Measurements from ENCODE around the gene NFX1.
"Not testable (repeated sequence)": the region's sequence is repeated elsewhere in the genome, so short reads cannot be mapped to it uniquely, and the experiment has no call there.

DNA sequence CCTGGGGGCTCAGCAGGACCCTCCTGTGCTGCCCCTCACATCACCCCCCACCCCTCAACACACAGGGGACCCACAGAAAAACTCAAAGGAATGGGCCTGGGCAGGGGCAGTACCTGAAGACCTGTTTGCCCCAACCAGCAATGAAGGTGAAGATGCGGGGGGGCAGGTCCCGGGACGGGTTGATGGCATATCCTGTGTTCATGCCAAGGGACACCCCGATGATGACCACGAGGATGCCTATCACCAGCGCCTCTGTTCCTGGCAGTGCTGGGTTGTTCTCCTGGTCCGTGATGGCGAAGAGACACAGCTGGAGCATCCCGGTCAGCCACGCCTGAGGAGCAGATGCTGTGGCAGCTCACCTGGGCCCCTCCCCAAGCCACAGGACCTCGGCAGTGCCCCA lies 95.2 kb downstream of the NFX1 start:
- TF ChIP-seq TAF1 (IDR thresholded peaks at IDR 0.05; ENCODE audit: borderline replicate concordance, low read depth, low read length); POLR2A (IDR thresholded peaks at IDR 0.05; ENCODE audit: low read depth, low read length): not testable (repeated sequence)
